Amygdala (tissue), 56 donors: ENCODE results near the gene CD44.
A peak's percentile ranks its signal among the peaks of the same experiment; 100 is the strongest.
"Not testable (repeated sequence)": the region's sequence is repeated elsewhere in the genome, so short reads cannot be mapped to it uniquely, and the experiment has no call there.

ENCODE experiments used
- DNase-seq, 56 donors: peaks; one replicate each; lab custom pipeline; 2025; lab: John Stamatoyannopoulos, UW

CD44 gene

DNA sequence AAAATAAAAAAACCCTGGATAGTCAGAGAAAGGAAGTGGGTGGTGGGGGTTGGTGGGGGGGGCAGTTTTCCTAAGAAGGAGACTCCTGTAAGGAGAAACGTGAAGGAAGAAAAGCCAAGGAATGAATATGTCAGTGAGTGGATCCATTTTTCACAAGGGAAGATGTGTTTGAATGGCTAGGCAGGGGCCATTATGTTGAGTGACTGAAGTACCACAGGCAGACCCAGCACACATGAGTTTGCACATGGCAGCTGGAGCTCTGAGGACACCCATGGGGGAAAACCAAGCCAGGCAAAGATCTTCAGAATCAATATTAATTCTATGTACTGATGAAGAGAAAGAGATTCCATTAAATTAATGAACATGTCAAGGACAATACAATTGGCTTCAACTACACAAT is 67.6 kb downstream of the CD44 start:
- DNase-seq: no peak

GRCh38 chr11:35207471-35208403 is 68.8 kb downstream of the CD44 start:
- no peak for DNase-seq

- no peak for DNase-seq
Observed at GRCh38 chr11:35208795-35209194, 69.8 kb downstream of the CD44 start.

DNA sequence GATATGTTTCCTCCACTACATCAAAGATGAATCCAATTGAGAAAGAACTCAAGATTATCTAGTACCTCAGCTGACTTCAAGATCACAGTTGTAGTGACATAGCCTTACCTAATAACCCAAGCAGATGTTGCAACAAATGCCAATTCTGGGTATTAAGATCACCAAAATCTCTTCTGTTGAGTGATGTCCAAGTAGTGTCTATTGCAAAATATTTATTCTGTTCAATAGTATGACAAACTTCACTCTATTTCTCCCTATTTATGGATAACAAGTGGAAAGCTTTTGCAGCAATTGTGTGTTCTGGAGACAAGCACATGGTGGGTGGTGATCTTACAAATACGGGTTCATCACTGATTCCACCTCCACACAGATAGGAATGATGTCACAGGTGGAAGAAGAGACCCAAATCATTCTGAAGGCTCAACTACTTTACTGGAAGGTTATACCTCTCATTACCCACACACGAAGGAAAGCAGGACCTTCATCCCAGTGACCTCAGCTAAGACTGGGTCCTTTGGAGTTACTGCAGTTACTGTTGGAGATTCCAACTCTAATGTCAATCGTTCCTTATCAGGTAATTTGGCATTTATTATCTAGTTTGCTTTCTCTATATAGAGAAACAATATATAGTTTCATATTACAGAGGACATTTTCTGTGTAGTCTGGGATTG is 72.0 kb downstream of the CD44 start:
- DNase-seq: no peak

DNA sequence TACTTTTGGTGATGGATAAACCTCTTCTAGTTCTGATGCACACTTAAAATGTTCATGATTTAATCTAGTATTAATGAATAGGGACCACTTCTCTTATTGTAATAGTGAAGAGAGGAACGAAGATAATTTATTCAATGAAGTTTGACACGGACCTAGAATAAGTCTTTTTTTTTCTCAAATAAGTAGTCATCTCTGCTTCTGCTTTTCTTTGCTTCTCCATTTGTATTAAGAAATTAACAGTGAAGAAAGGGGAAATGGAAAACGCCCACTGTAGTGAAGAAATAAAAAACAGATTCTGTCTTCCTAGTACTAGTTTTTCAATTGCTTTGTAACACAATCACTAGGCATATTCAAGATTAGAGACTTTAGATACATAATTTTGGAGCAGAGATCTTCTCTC is 73.0 kb downstream of the CD44 start:
- DNase-seq: no peak

DNA sequence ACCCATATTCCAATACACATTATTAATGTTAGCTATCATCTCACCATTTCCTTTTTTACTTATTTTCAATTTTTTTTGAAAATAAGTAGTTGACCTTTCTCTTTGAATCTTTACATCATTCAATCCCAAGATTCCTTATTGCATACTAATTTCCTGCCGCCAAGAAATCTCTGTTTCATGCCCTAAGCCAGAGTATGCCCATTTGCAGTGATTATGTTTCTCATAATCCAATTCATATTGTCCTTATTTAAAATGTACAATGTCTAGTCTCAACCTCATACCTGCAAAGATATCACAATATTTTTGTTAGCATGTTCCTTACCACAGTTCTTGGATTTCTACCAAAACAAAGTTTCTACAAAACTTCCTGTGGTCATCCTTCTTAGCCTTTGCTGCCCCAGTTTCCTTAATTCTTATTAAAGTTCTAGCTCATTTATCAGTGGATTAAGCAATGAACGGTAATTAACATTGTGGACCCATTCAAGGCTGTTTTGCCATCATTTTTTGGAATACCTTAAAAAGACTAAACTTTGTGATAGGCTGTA is 75.3 kb downstream of the CD44 start:
- DNase-seq: no peak

DNA sequence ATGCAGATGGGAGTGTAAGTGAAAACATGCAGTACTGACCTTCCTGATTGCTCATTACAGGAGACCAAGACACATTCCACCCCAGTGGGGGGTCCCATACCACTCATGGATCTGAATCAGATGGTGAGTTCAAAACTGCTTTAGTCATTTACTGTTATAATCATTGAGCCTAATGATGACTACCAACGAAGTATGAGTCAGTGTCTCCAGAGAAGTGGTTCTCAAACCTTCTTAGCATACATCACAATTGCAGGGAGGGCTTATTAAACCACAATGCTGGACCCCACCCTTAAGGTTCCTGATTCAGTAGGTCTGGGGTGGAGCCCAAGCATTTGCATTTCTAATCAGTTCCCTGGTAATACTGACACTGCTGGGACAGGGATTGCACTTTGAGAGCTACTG is 75.8 kb downstream of the CD44 start:
- no peak for DNase-seq

- no peak for DNase-seq
Observed at GRCh38 chr11:35215945-35216344, 77.0 kb downstream of the CD44 start.

- DNase-seq: no peak
Observed at GRCh38 chr11:35216962-35217678, 78.1 kb downstream of the CD44 start.

GRCh38 chr11:35218956-35219355 is 80.0 kb downstream of the CD44 start:
- no peak for DNase-seq

- DNase-seq: peak in 1 of 56 donors; percentile 10
Observed at GRCh38 chr11:35223371-35223796, 84.4 kb downstream of the CD44 start.

- DNase-seq: no peak
Observed at GRCh38 chr11:35223991-35224390, 85.0 kb downstream of the CD44 start.

- DNase-seq: no peak
Observed at GRCh38 chr11:35225946-35226520, 87.1 kb downstream of the CD44 start.

GRCh38 chr11:35226756-35227155 is 87.8 kb downstream of the CD44 start:
- not testable (repeated sequence) for DNase-seq

DNA sequence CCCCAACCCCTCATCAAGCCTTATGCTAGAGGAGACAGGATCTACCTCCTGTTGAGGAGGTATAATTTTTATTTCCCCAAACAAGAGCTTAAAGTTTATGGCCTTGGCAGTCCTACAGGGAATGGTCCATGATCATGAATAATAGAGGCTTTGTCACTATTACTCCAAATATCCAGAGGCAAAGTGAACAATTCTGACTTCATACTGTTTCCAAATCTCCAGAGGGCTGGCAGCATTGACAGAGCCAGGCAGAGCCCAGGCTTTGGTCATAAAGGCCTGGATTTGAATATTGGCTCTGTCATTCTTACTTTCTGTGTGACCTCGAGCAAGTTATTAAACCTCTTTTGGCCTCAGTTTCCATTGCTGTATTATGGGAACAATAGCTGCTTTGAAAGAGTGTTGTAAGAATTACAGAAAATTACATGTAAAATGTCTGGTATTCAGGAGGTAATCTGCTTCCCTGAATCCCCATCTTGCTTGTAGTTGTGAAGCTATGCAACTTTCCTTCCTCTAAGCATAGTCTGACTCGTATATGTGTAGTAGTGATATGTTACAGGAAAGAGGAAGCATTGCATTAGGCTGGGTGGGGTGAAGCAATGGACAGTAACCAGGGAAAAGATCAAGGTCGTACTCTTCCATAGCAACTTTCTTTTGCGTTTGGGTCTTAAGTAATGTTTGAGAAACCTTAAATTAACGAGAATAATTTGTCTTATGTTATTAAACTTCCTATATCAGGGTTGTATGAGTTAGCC is 88.8 kb downstream of the CD44 start:
- no peak for DNase-seq

- DNase-seq: no peak
Observed at GRCh38 chr11:35228328-35228725, 89.4 kb downstream of the CD44 start.

- no peak for DNase-seq
Observed at GRCh38 chr11:35230388-35230787, 91.4 kb downstream of the CD44 start.

DNA sequence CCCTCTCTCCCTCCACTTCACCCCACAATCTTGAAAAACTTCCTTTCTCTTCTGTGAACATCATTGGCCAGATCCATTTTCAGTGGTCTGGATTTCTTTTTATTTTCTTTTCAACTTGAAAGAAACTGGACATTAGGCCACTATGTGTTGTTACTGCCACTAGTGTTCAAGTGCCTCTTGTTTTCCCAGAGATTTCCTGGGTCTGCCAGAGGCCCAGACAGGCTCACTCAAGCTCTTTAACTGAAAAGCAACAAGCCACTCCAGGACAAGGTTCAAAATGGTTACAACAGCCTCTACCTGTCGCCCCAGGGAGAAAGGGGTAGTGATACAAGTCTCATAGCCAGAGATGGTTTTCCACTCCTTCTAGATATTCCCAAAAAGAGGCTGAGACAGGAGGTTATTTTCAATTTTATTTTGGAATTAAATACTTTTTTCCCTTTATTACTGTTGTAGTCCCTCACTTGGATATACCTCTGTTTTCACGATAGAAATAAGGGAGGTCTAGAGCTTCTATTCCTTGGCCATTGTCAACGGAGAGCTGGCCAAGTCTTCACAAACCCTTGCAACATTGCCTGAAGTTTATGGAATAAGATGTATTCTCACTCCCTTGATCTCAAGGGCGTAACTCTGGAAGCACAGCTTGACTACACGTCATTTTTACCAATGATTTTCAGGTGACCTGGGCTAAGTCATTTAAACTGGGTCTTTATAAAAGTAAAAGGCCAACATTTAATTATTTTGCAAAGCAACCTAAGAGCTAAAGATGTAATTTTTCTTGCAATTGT is 92.3 kb downstream of the CD44 start:
- DNase-seq: no peak

GRCh38 chr11:35232891-35233330 is 93.9 kb downstream of the CD44 start:
- DNase-seq: no peak
